IMR-90 (cell line): ENCODE results near the gene ZNF366. TPM values are rescaled to one million over a fixed set of nuclear protein-coding genes. Genes with fewer than 3 reads are reported as not detected.

ENCODE experiments used
- ATAC-seq: fragments of 200-7000 bp; cut with Tn5 transposase; 2 replicates; pipeline ENCODE4 v1.9.1; 2020; ENCODE audit warnings: low read depth, mild to moderate bottlenecking, moderate library complexity
- BruUV-seq: library from RNA; stranded (reverse); fragments of 400-500 nt; replicated peaks from 2 replicates; lab custom pipeline; 2021; lab: Mats Ljungman, UMichigan
- CTCF ChIA-PET: fragments of 300-600 bp; formaldehyde crosslinking; extraction: SDS; loops from one replicate; lab custom pipeline; 2021; ENCODE audit warnings: antibody characterized with exemption; lab: Yijun Ruan, JAX
- POLR2A ChIA-PET: fragments of 300-600 bp; sonication (Branson Sonifier 250); formaldehyde crosslinking; loops from one replicate; lab custom pipeline; 2022; ENCODE audit warnings: antibody characterized with exemption; ENCODE audit not compliant: unreplicated experiment; lab: Charles Lee
- DNase-seq: peaks from one replicate; pipeline ENCODE4 v3.0.0; 2013
- H2AFZ ChIP-seq: replicated peaks from 2 replicates; pipeline ENCODE3; 2013; ENCODE audit warnings: low read length, mild to moderate bottlenecking; ENCODE audit not compliant: poor library complexity
- H2AK5ac ChIP-seq: 2 replicates; pipeline ENCODE4 v1.6.1; 2013; ENCODE audit warnings: low read depth, low read length, inconsistent platforms
- H2AK9ac ChIP-seq: replicated peaks from 2 replicates; pipeline ENCODE3; 2013; ENCODE audit warnings: mild to moderate bottlenecking, low read depth, low read length, moderate library complexity; ENCODE audit not compliant: poor library complexity
- H2BK120ac ChIP-seq: 2 replicates; pipeline ENCODE4 v1.6.1; 2013; ENCODE audit warnings: low read depth, low read length, inconsistent platforms
- H2BK15ac ChIP-seq: 3 replicates; pipeline ENCODE4 v1.6.1; 2013; ENCODE audit warnings: low read depth, low read length, inconsistent platforms
- H2BK20ac ChIP-seq: 2 replicates; pipeline ENCODE4 v1.6.1; 2013; ENCODE audit warnings: low read depth, mild to moderate bottlenecking, inconsistent platforms, low read length, moderate library complexity
- H2BK5ac ChIP-seq: 2 replicates; pipeline ENCODE4 v1.6.1; 2013; ENCODE audit warnings: mild to moderate bottlenecking, low read depth, low read length, inconsistent platforms; ENCODE audit not compliant: poor library complexity, severe bottlenecking
- H3K14ac ChIP-seq: replicated peaks from 2 replicates; pipeline ENCODE4 v1.6.1; 2013; ENCODE audit warnings: low read depth, low read length, inconsistent platforms
- H3K18ac ChIP-seq: 2 replicates; pipeline ENCODE4 v1.6.1; 2013; ENCODE audit warnings: low read depth, low read length, control low read depth
- H3K23ac ChIP-seq: 2 replicates; pipeline ENCODE4 v1.6.1; 2013; ENCODE audit warnings: low read depth, low read length, inconsistent platforms
- H3K27ac ChIP-seq: 2 replicates; pipeline ENCODE4 v1.5.1; 2013; ENCODE audit warnings: mild to moderate bottlenecking, control low read depth, low read length; ENCODE audit not compliant: insufficient read depth
- H3K27me3 ChIP-seq: 2 replicates; pipeline ENCODE4 v1.6.1; 2013; ENCODE audit warnings: low read length; ENCODE audit not compliant: control insufficient read depth, insufficient read depth
- H3K36me3 ChIP-seq: 2 replicates; pipeline ENCODE4 v1.6.1; 2013; ENCODE audit warnings: low read length, mixed read lengths; ENCODE audit not compliant: control insufficient read depth, insufficient read depth
- H3K4ac ChIP-seq: 2 replicates; pipeline ENCODE4 v1.6.1; 2013; ENCODE audit warnings: low read depth, low read length, inconsistent platforms
- H3K4me1 ChIP-seq: 2 replicates; pipeline ENCODE4 v1.6.1; 2013; ENCODE audit warnings: low read length, mixed read lengths; ENCODE audit not compliant: control insufficient read depth, insufficient read depth
- H3K4me2 ChIP-seq: 2 replicates; pipeline ENCODE4 v1.6.1; 2013; ENCODE audit warnings: low read depth, mild to moderate bottlenecking, control low read depth, low read length, moderate library complexity
- H3K4me3 ChIP-seq: 2 replicates; pipeline ENCODE4 v1.5.1; 2013; ENCODE audit warnings: low read depth, mild to moderate bottlenecking, control low read depth, low read length, moderate library complexity; ENCODE audit not compliant: insufficient read depth
- H3K56ac ChIP-seq: 2 replicates; pipeline ENCODE4 v1.6.1; 2013; ENCODE audit warnings: low read length, inconsistent platforms; ENCODE audit not compliant: insufficient read depth; ENCODE audit errors: extremely low read depth
- H3K79me1 ChIP-seq, 2 experiments: 2 replicates each; pipeline ENCODE4 v1.6.1; 2013; ENCODE audit warnings: low read length in 2 of 2, inconsistent platforms in 1 of 2, low read depth in 1 of 2
- H3K9ac ChIP-seq: 2 replicates; pipeline ENCODE4 v1.6.1; 2013; ENCODE audit warnings: low read depth, low read length, control low read depth
- H3K9me1 ChIP-seq: 2 replicates; pipeline ENCODE4 v1.6.1; 2013; ENCODE audit warnings: low read length, inconsistent platforms; ENCODE audit not compliant: insufficient read depth
- H3K9me3 ChIP-seq: 2 replicates; pipeline ENCODE4 v1.6.1; 2013; ENCODE audit warnings: low read length; ENCODE audit not compliant: control insufficient read depth, insufficient read depth
- H4K20me1 ChIP-seq: 2 replicates; pipeline ENCODE4 v1.6.1; 2013; ENCODE audit warnings: low read length, inconsistent platforms; ENCODE audit not compliant: insufficient read depth
- H4K5ac ChIP-seq: 2 replicates; pipeline ENCODE4 v1.6.1; 2013; ENCODE audit warnings: mild to moderate bottlenecking, low read depth, low read length, control low read depth
- H4K8ac ChIP-seq, 2 experiments: 2 replicates each; pipeline ENCODE4 v1.6.1; 2013; ENCODE audit warnings: low read depth in 2 of 2, low read length in 2 of 2, control low read depth in 1 of 2, inconsistent platforms in 1 of 2
- H4K91ac ChIP-seq: 2 replicates; pipeline ENCODE4 v1.6.1; 2013; ENCODE audit warnings: low read depth, low read length, inconsistent platforms; ENCODE audit not compliant: insufficient read depth
- BHLHE40 ChIP-seq: fragments of 150-350 bp; IDR thresholded peaks from 2 replicates; pipeline ENCODE4 v1.6.1; 2016; ENCODE audit warnings: mild to moderate bottlenecking, low read depth, low read length
- CHD1 ChIP-seq: IDR thresholded peaks from 2 replicates; pipeline ENCODE4 v1.6.1; 2012; ENCODE audit warnings: low read depth, low read length, improper control_type of control experiment
- CTCF ChIP-seq: conservative IDR thresholded peaks from 2 replicates; pipeline ENCODE4 v1.5.1; 2012; ENCODE audit warnings: mild to moderate bottlenecking, low read depth, low read length, improper control_type of control experiment
- ELK1 ChIP-seq: fragments of 150-350 bp; IDR thresholded peaks from 2 replicates; pipeline ENCODE4 v1.6.1; 2016; ENCODE audit warnings: low read depth, mild to moderate bottlenecking, low read length, moderate library complexity, borderline replicate concordance
- FOS ChIP-seq: fragments of 150-350 bp; IDR thresholded peaks from 2 replicates; pipeline ENCODE4 v1.6.1; 2016; ENCODE audit warnings: low read depth, low read length
- MAFK ChIP-seq: IDR thresholded peaks from 2 replicates; pipeline ENCODE4 v1.6.1; 2012; ENCODE audit warnings: low read depth, low read length, improper control_type of control experiment
- MAZ ChIP-seq: IDR thresholded peaks from 2 replicates; pipeline ENCODE4 v1.6.1; 2012; ENCODE audit warnings: low read depth, mild to moderate bottlenecking, low read length, improper control_type of control experiment, moderate library complexity, borderline replicate concordance
- MXI1 ChIP-seq: IDR thresholded peaks from 2 replicates; pipeline ENCODE4 v1.6.1; 2012; ENCODE audit warnings: low read depth, mild to moderate bottlenecking, low read length, moderate library complexity, borderline replicate concordance
- RCOR1 ChIP-seq: IDR thresholded peaks from 2 replicates; pipeline ENCODE4 v1.6.1; 2012; ENCODE audit warnings: mild to moderate bottlenecking, low read length, improper control_type of control experiment; ENCODE audit not compliant: insufficient replicate concordance
- RFX5 ChIP-seq: IDR thresholded peaks from 2 replicates; pipeline ENCODE4 v1.8.0; 2012; ENCODE audit warnings: low read depth, mild to moderate bottlenecking, low read length, moderate library complexity
- SMC3 ChIP-seq: fragments of 150-350 bp; IDR thresholded peaks from 2 replicates; pipeline ENCODE4 v1.6.1; 2016; ENCODE audit warnings: low read depth, mild to moderate bottlenecking, antibody characterized with exemption, low read length, moderate library complexity
- USF2 ChIP-seq: fragments of 150-350 bp; IDR thresholded peaks from 2 replicates; pipeline ENCODE4 v1.6.1; 2017; ENCODE audit warnings: mild to moderate bottlenecking, antibody characterized with exemption, low read length, low read depth
- WGBS, 2 experiments: methylation state at CpG; one replicate each; pipeline versions ENCODE4 v1.1.5 to v1.1.7; 2013; ENCODE audit warnings: missing lambda C conversion rate in 2 of 2; ENCODE audit not compliant: insufficient read length in 1 of 2; ENCODE audit errors: extremely low coverage in 2 of 2; 5-methylcytosine and 5-hydroxymethylcytosine counted together
- dilution Hi-C: fragments of 300-500 bp; cut with HindIII; formaldehyde crosslinking; loops from one replicate; pipeline ENCODE4 v1.14.3; 2018; ENCODE audit warnings: low sequenced_read_pairs; ENCODE audit not compliant: unreplicated experiment
- in situ Hi-C: fragments of 300-500 bp; cut with MboI; formaldehyde crosslinking; loops from 3 replicates; pipeline ENCODE4 v1.14.3; 2019; ENCODE audit warnings: low sequenced_read_pairs, inconsistent platforms, mixed read lengths
- intact Hi-C: fragments of 100-400 bp; cut with micrococcal nuclease; formaldehyde crosslinking; loops from 2 replicates; pipeline ENCODE4 v1.10.0; 2022
- polyA plus RNA-seq, 3 experiments: library from polyadenylated mRNA; depleted of rRNA; stranded (reverse); fragments of >200 nt; gene quantifications; 2 replicates each; pipeline ENCODE4 v1.2.3, GENCODE V29; 2012; ENCODE audit warnings: low replicate concordance in 1 of 3
- total RNA-seq: library from RNA; depleted of rRNA; stranded (reverse); fragments of >200 nt; gene quantifications from 2 replicates; pipeline ENCODE4 v1.2.3, GENCODE V29; 2012

ZNF366 gene
- total and polyA plus RNA-seq, 2 of the 4 experiments (the other 2 are of a cell fraction) = not detected

GRCh38 chr5:72476721-72477120 is 30.5 kb downstream of the ZNF366 start:
- Histone ChIP-seq H3K23ac (no peak overlapping the region), H3K9me1 (no peaks in the 10 kb centered on the region), H3K18ac (no peak overlapping the region), H3K79me1 (no peaks in the 10 kb centered on the region), H2AK9ac (no peak overlapping the region), H2AK5ac (no peak overlapping the region), H3K14ac (no peak overlapping the region), H3K4me1 (peaks cover 2% of the 10 kb centered on the region; the same call in 1 of the 2 replicates), H3K56ac (no peak overlapping the region), H4K91ac (no peak overlapping the region), H2BK15ac (no peak overlapping the region), H3K4me2 (no peak overlapping the region), H2BK120ac (no peak overlapping the region), H3K36me3 (no peaks in the 10 kb centered on the region), H4K20me1 (no peaks in the 10 kb centered on the region), H4K8ac (no peak overlapping the region), H3K4me3 (no peak overlapping the region), H4K5ac (no peak overlapping the region), H3K9me3 (no peaks in the 10 kb centered on the region), H3K4ac (no peak overlapping the region), H2BK20ac (no peak overlapping the region), H2AFZ (no peak overlapping the region), H2BK5ac (no peak overlapping the region), H3K9ac (no peak overlapping the region), H3K27ac (no peak overlapping the region), H3K27me3 (peaks cover 2% of the 10 kb centered on the region; the same call in 1 of the 2 replicates)
- no CpG with 5 or more reads among the region's 3 CpGs for WGBS, 2 experiments
- no TSS peak for BruUV-seq
- intact Hi-C loops (no loop called here), dilution Hi-C loops (no loop called here), in situ Hi-C loops (no loop called here)
- TF ChIP-seq USF2 (no peak), CHD1 (no peak), FOS (no peak), RFX5 (no peak), SMC3 (no peak), CTCF (no peak), MAFK (no peak), MXI1 (no peak), MAZ (no peak), BHLHE40 (no peak), RCOR1 (no peak), ELK1 (no peak)
- POLR2A ChIA-PET = no interaction called here
- DNase-seq = no peak
- CTCF ChIA-PET = no interaction called here
- ATAC-seq = no peak
